HG03354 (cell line): ENCODE results near the gene HAND1.
A peak's percentile ranks its signal among the peaks of the same experiment; 100 is the strongest.

Experiments
- ATAC-seq: cut with Tn5 transposase; IDR thresholded peaks from one replicate; pipeline ENCODE4 v1.9.1; 2021; ENCODE audit warnings: mild to moderate bottlenecking; ENCODE audit not compliant: unreplicated experiment, poor library complexity, severe bottlenecking

The HAND1 gene

GRCh38 chr5:154478224-154478565 is at the start of gene HAND1:
Gene HAND1, minus strand, starts transcription at chr5:154478227. Its CDS starts 219 bp downstream, at chr5:154478008.
- no peak for ATAC-seq

DNA sequence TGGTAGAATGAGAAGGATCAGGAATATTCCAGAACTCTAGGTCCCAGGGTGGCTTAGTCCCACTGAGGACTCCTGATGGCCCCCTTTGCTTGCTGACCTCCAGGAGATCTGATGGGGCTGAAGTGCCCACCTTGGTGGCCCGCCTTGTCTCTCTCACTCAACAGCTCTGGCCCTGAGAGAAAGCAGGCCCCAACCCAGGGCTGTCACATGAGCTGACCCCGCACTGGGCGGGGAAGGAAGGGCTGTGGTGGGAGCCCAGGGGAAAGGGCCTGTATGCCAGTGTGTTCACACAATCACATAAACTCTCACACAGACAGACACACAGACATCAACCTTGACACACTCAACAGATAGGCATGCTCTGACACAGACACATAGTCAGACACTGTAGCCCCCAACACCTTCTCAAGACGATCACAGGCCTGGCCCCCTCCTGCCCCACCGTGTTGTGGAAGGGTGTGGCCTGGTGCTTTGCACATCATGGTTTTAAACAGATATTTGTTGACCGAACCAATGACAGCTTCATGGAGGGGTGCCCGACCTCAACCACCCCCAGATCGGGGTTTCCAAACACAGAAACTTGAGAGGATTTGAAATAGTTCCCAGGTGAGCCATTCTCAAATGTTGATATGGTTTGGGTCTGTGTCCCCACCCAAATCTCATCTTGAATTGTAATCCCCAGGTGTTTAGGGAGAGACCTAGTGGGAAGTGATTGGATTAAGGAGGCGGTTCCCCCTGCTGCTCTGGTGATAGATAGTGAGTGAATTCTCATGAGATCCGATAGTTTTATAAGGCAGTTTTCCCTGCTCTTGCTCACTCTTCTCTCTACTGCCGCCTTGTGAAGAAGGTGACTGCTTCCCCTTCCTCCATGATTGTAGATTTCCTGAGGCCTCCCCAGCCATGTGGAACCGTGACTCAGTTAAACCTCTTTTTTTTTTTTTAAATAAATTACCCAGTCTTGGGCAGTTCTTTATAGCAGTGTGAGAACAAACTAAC is 48.5 kb upstream of the HAND1 start:
- no peak for ATAC-seq

DNA sequence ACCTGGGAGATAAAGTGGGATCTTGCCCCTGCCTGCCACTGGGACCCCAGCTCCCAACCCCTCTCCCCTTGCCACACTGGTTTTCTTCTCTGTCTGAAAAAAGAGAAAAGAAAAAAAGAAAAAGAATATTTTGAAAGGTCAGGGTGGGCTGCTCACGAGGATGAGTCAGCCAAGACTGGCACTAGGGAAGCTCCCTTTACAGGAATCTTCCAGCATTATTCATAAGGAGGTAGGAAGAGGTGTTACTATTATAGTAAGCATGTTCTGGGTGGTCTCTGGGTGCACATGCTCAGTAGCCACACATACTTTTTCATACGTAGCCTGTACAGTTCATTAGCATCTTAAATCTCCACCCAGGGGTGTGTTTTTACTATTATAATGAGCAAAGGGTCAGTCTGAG is 46.8 kb upstream of the HAND1 start:
- ATAC-seq: no peak

GRCh38 chr5:154524181-154524580 is 46.2 kb upstream of the HAND1 start:
- ATAC-seq: no peak

DNA sequence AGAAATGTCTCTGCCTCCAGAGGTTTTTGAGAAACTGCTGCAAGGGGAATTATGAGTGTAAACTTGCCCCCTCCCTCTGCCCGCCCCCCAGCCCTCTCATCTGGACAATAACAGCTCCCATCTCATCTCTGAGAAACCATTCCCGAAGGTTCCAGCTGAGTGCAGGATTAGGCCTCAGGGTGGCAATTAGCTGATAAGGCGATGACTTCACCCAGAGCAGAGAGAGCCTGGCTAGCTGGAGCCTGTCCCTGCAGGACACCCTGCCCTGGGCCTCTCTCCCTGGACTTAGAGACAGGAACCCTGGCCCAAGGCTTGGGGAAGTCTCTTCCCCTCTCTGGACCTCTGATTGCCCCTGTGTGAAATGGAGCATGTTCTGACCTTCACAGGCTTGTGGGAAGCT is 45.7 kb upstream of the HAND1 start:
- no peak for ATAC-seq

DNA sequence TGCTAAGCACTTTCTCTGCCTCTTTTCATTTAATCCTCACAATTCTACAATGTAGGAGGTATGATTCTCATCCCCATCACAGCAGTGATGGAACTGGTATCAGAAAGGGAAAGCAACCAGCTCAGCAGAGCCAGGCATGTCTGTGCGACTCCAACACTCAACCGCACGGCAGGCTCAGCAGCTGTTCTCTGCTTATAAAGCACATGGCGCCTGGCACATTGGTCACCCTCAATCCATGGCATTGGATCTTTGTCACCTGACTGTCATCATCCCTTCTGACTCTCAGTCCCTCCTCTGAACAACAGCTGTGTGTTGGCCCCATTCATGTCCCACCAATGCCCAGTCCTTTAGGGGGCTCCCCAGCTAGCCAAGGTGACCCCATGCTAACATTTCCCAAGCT is 45.1 kb upstream of the HAND1 start:
- no peak for ATAC-seq

DNA sequence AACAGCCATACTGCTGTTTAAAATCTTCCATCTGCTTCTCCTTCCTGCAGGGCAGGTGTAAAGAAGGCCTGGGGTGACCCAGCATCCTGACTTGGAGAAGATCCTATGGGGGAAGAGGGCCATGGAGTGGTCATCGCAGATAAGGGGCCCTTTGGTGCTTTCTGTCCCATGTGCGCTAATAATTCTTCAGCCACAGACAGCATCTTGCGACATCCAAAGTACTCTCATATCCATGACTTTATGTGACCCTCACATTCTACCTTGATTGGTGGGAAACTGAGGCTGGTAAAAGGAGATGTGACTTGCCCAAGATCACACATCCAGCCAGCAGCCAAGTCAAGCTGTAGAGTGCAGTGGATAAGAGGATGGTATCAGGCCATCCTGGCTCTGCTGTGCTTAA is 44.3 kb upstream of the HAND1 start:
- ATAC-seq: no peak

DNA sequence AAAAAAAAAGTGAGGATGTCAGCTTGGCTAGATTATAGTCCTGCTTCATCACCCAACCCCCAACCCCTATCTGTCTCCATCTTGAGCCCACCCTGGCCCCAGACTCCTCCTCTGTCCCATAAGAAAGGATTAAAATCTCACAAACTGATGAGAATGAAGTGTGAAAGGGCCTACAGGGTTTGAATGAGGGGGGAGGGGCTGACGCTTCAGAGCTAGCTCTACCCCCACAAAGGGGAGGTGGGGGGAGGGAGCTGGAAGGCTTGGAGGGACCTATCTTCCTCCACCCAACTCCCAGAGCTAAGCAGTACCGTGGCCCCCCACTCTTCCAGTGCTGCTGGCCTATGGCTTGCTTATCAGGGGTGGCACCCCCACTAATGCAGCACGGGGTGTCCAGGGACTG is 43.7 kb upstream of the HAND1 start:
- ATAC-seq: no peak

DNA sequence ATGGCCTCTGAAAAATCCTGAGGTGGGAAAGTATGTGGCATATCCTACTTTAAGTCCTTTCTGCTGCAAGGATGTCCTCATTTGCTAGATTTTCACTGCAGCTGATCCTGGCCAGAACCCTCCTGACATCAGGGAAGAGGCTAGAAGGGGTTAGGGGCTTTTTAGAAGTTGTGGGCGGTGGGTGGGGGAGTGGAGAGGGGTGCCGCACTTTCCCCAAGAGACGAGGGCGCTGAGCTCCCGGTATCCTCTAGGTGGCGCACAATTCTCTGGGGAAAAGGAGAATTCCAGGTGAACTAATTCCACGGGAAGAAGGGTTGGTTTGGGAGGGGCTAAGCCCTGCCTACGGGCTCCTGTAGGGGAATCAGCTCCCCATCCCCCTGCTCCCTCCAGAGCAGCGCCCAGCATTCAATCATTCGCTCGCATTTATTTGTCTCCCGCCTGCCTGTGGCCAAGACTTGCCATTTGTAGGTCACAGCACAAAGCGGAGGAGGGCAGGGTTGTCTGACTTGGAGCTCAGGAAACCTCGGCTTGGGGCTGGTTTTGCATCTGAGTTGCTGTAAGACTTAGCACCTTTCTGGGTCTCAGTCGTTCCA is 42.9 kb upstream of the HAND1 start:
- no peak for ATAC-seq

- ATAC-seq: no peak
These were observed 41.3 kb upstream of the HAND1 start for GRCh38 chr5:154519359-154519758.

- ATAC-seq: no peak
These were observed 40.4 kb upstream of the HAND1 start for GRCh38 chr5:154518438-154518867.

- ATAC-seq: no peak
These were observed 39.9 kb upstream of the HAND1 start for GRCh38 chr5:154517810-154518437.

DNA sequence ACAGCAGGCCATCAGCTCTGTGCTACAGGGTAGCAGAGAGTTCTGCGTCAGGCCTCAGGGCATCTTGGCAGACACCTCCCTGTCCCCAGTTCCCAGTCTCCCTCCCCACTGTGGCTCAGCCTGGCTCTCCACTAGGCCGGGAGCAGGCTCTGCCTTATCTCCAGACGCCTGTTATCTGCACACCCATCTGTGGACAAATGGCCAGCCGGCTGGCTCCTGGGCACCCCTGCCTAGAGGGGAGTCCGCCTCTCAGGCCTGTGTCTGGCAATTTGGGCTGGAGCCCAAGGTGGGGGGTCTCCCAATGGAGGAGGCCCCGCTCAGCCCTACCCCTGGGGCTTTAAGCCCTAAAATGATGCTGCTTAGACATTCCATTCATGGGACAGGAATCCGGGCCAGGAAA is 39.2 kb upstream of the HAND1 start:
- ATAC-seq: no peak

- no peak for ATAC-seq
These were observed 38.4 kb upstream of the HAND1 start for GRCh38 chr5:154516475-154516874.

DNA sequence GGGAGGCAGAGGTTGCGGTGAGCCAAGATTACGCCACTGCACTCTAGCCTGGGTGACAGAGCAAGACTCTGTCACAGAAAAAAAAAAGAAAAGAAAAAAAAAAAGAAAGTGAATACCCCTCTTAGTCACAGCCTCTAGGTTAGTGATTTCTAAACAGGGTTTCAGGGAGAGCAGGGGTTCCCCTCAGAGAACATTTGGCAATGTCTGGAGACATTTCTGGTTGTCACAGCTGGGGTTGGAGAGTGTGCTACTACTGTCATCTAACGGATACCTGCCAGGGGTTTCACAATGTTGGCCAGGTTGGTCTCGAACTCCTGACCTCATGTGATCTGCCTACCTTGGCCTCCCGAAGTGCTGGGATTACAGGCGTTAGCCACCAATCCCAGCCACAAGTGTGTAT is 37.5 kb upstream of the HAND1 start:
- ATAC-seq: peak; percentile 74

- peak; percentile 39 for ATAC-seq
These were observed 36.3 kb upstream of the HAND1 start for GRCh38 chr5:154514331-154514730.

DNA sequence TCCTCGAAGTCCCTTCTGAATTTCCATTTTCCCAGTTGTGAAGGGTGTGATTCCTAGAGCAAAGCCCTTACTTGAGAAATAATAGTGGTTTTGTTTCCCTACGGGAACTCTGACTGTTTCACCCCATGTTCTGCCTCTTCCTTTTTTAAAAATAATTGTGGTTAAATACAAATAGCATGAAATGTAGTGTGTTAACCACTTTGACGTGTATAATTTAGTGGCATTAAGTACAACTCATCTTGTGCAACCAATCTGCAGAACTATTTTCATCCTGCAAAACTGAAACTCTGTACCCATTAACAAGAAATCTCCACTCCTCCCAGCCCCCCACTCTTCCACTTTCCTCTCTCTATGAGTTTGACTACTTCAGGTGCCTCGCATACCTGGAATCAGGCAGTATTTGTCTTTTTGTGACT is 35.6 kb upstream of the HAND1 start:
- no peak for ATAC-seq

- ATAC-seq: no peak
These were observed 34.0 kb upstream of the HAND1 start for GRCh38 chr5:154511984-154512383.

- ATAC-seq: no peak
These were observed 31.9 kb upstream of the HAND1 start for GRCh38 chr5:154509784-154510555.

- no peak for ATAC-seq
These were observed 30.1 kb upstream of the HAND1 start for GRCh38 chr5:154508114-154508513.
